ENCODE measurements around the gene GNG4. TPM values are rescaled to one million over a fixed set of nuclear protein-coding genes. Genes with fewer than 3 reads are reported as not detected.

Gene GNG4
- total RNA-seq, result 0.13 TPM in 1 of 2 replicates, not detected in the other

DNA sequence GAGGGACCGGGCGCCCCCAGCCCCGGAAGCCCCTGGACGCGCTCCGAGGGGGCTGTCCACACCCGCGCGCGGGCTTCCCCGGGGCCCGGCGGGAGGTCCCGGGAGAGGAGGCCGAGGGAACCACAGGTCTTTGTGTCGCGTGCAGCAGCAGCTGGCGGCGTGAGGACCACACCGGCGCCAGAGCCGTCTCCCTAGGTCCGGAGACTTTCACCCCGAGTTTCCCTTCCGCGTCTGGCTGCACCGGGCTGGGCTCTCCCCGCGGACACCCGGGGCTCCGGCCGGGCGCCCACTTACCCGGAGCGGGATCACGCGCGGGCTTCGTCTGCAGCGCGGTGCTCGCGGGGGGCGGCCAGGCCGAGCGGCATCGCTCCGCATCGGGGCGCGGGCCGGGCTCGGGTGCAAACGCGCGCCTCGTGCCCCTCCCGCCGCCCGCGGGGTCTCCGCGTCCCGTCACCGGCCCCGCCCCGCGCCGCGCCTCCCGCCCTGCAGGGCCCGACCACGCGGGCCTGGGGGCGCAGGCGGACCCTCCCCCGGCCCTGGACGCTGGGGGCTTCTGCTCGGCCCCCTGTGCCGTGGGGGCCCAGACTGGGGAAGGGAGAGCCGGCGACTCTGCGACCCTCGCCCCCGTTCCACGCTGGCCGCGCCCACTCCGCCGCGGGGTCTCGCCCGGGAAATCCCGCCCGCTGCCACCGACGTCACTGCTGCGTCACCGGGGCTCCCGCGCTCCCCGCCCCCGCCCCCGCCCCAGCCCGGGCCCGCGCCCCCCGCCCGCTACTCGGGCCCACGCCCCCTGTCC is at the start of gene GNG4:
TSS of gene GNG4 (minus strand) at position 417 of the 796 bp plus-strand sequence. CDS start 65,946 bp downstream, outside the sequence.
- DNase-seq (ENCODE audit: low read depth), result no peak
- H3K27me3 ChIP-seq (ENCODE audit: control insufficient read depth, insufficient read depth, low read length), result peaks cover 24% of the 10 kb centered on the region
- TF ChIP-seq CTCF (IDR thresholded peaks at IDR 0.05; ENCODE audit: insufficient read depth, low read length, severe bottlenecking), result no peak
- no peaks in the 10 kb centered on the region for H3K36me3 ChIP-seq (ENCODE audit: control insufficient read depth, insufficient read depth, low read length)
- H3K4me3 ChIP-seq (ENCODE audit: low read depth, low read length), result peak within 1 kb of the TSS; percentile 16
- no peak for FAIRE-seq

- no peak overlapping the region for H3K4me3 ChIP-seq (ENCODE audit: low read depth, low read length)
- no peaks in the 10 kb centered on the region for H3K27me3 ChIP-seq (ENCODE audit: control insufficient read depth, insufficient read depth, low read length)
- no peak for FAIRE-seq
- no peak for TF ChIP-seq CTCF (IDR thresholded peaks at IDR 0.05; ENCODE audit: insufficient read depth, low read length, severe bottlenecking)
- no peak for DNase-seq (ENCODE audit: low read depth)
- peaks cover 1% of the 10 kb centered on the region for H3K36me3 ChIP-seq (ENCODE audit: control insufficient read depth, insufficient read depth, low read length)
Measured at GRCh38 chr1:235697508-235697907, 47.9 kb upstream of the GNG4 start.

- Histone ChIP-seq H3K4me3 (ENCODE audit: low read depth, low read length) (no peak overlapping the region), H3K36me3 (ENCODE audit: control insufficient read depth, insufficient read depth, low read length) (no peaks in the 10 kb centered on the region), H3K27me3 (ENCODE audit: control insufficient read depth, insufficient read depth, low read length) (no peaks in the 10 kb centered on the region)
- TF ChIP-seq CTCF (IDR thresholded peaks at IDR 0.05; ENCODE audit: insufficient read depth, low read length, severe bottlenecking), result no peak
- DNase-seq (ENCODE audit: low read depth), result no peak
- no peak for FAIRE-seq
Measured at GRCh38 chr1:235689356-235689755, 39.8 kb upstream of the GNG4 start.

DNA sequence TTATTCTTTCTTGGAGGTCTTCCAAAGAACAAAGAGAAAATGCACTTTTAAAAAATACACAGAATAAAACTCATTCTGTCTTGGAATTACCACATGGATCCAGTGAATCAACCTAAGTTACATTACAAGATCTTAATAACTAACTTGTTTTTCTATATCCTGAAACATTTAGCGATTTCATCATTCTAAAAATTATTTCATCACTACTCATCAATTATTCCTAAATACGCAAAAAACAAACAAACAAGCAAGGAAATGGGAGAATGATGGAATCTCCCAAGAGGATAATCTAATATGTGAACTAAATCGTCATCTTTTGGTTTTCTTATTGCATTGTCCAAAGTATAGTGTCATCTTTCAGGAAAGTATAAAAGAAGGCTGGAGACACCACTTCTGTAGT is 38.5 kb upstream of the GNG4 start:
- no peaks in the 10 kb centered on the region for H3K36me3 ChIP-seq (ENCODE audit: control insufficient read depth, insufficient read depth, low read length)
- TF ChIP-seq CTCF (IDR thresholded peaks at IDR 0.05; ENCODE audit: insufficient read depth, low read length, severe bottlenecking), result no peak
- FAIRE-seq, result no peak
- DNase-seq (ENCODE audit: low read depth), result no peak
- H3K27me3 ChIP-seq (ENCODE audit: control insufficient read depth, insufficient read depth, low read length), result no peaks in the 10 kb centered on the region
- H3K4me3 ChIP-seq (ENCODE audit: low read depth, low read length), result no peak overlapping the region

DNA sequence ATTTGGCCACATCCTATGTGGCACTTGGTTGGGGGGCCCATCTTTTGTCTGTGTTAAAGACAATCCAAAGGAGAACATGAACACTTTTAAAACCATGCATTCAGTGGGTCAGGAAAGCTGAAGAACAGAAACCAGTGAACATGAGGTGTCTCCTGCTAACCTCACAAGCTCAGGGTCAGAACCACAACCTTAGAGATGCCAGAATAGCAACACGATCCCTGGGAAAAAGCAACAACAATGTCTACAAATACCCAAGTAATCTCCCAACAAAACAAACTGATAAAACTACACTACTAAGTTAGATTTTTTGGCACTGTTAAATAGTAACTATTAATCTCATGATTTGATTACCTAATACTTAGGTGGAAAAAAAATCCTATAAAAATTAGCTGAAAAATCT is 34.1 kb upstream of the GNG4 start:
- no peaks in the 10 kb centered on the region for H3K36me3 ChIP-seq (ENCODE audit: control insufficient read depth, insufficient read depth, low read length)
- no peak overlapping the region for H3K4me3 ChIP-seq (ENCODE audit: low read depth, low read length)
- DNase-seq (ENCODE audit: low read depth) (no peak), FAIRE-seq (no peak)
- no peak for TF ChIP-seq CTCF (IDR thresholded peaks at IDR 0.05; ENCODE audit: insufficient read depth, low read length, severe bottlenecking)
- H3K27me3 ChIP-seq (ENCODE audit: control insufficient read depth, insufficient read depth, low read length), result no peaks in the 10 kb centered on the region

- no peaks in the 10 kb centered on the region for H3K36me3 ChIP-seq (ENCODE audit: control insufficient read depth, insufficient read depth, low read length)
- DNase-seq (ENCODE audit: low read depth) (no peak), FAIRE-seq (no peak)
- no peaks in the 10 kb centered on the region for H3K27me3 ChIP-seq (ENCODE audit: control insufficient read depth, insufficient read depth, low read length)
- no peak overlapping the region for H3K4me3 ChIP-seq (ENCODE audit: low read depth, low read length)
- no peak for TF ChIP-seq CTCF (IDR thresholded peaks at IDR 0.05; ENCODE audit: insufficient read depth, low read length, severe bottlenecking)
Measured at GRCh38 chr1:235682216-235682615, 32.6 kb upstream of the GNG4 start.
